Skeletal muscle tissue (tissue), 4 donors: ENCODE data around the gene CCDC187. TPM values are rescaled to one million over a fixed set of nuclear protein-coding genes. Genes with fewer than 3 reads are reported as not detected.

ENCODE experiments used
- H3K27ac ChIP-seq: one replicate; pipeline ENCODE4 v1.7.0; 2013; ENCODE audit warnings: mild to moderate bottlenecking, low read depth, low read length, inconsistent platforms
- H3K27me3 ChIP-seq, 3 donors: one replicate each; pipeline ENCODE4 v1.7.0; 2013; ENCODE audit warnings: low read length in 3 of 3; ENCODE audit not compliant: control insufficient read depth in 3 of 3, insufficient read depth in 3 of 3
- H3K36me3 ChIP-seq, 3 donors: one replicate each; pipeline ENCODE4 v1.7.0; 2013; ENCODE audit warnings: low read length in 3 of 3; ENCODE audit not compliant: control insufficient read depth in 3 of 3, insufficient read depth in 3 of 3
- H3K4me1 ChIP-seq, 3 donors: one replicate each; pipeline ENCODE4 v1.7.0; 2013; ENCODE audit warnings: low read length in 3 of 3, mild to moderate bottlenecking in 3 of 3; ENCODE audit not compliant: control insufficient read depth in 3 of 3, insufficient read depth in 3 of 3
- H3K4me3 ChIP-seq, 3 donors: one replicate each; pipeline ENCODE4 v1.7.0; 2013; ENCODE audit warnings: low read length in 3 of 3
- H3K9ac ChIP-seq, 3 donors: one replicate each; pipeline ENCODE4 v1.7.0; 2013; ENCODE audit warnings: low read length in 3 of 3, mild to moderate bottlenecking in 3 of 3, moderate library complexity in 2 of 3, low read depth in 1 of 3
- H3K9me3 ChIP-seq, 3 donors: one replicate each; pipeline ENCODE4 v1.7.0; 2013; ENCODE audit warnings: low read length in 3 of 3; ENCODE audit not compliant: control insufficient read depth in 3 of 3
- total RNA-seq: library from RNA; depleted of rRNA; stranded (reverse); fragments of >200 nt; gene quantifications from one replicate; pipeline ENCODE4 v1.2.3, GENCODE V29; 2014
- donor health status: Osteomylitis.

CCDC187 gene
- total RNA-seq, 1 donor from 2014 or later = under 0.01 TPM

DNA sequence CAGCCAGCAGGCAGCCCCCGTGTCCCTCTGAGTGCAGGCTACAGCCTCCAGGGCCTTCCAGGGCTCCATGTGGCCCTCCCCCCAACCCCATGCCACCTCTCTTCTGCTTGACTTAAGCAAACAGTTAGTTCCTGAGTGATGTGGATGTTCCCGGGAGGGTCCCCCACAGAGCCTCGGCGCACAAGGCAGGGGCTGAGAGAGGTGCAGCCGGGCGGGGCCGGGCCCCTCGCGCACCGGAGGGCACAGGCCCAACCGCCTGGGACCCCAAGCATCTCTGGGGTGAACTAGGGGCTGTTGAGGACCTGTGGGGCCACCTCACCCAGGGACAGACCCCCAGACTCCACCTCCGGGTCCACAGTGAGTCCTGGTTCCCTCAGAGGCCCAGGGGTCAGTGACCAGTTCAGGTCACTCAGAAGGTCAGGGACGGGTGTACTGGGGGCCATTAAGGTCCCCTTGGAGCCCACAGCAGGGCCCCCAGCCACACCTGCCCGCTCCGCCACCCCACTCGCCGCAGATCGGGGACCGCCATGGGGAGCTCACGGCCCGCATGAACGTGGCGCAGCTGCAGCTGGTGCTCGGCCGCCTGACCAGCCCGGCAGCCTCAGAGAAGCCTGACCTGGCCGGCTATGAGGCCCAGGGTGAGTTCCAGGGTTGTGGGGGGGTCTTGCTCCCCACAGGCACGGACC lies 36.6 kb upstream of the CCDC187 start:
- H3K4me1 ChIP-seq = peaks cover 2 to 13% (median 3%) of the 10 kb centered on the region in 3 donors
- no peaks in the 10 kb centered on the region for H3K9me3 ChIP-seq
- no peak overlapping the region for H3K27ac ChIP-seq
- H3K9ac ChIP-seq = no peak overlapping the region
- peaks cover 9 to 44% (median 27%) of the 10 kb centered on the region in 3 donors for H3K27me3 ChIP-seq
- H3K36me3 ChIP-seq = no peaks in the 10 kb centered on the region
- no peak overlapping the region for H3K4me3 ChIP-seq

DNA sequence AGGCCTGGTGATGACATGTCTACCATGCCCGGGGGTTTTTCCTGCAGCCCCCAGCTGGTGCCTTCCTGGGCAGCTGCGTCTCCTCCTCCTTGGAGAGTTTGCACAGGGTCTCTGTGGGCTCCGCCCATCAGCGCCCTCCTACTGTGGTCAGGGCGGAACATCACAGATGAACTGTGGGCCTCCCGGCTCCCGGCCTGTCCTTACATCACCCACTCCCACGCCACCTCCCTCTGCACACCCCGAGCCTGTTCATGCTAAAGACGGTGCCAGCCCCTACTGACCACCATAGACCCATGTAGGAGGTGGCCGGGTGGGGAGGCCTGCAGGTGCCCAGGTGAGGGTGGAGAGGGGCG lies 36.0 kb upstream of the CCDC187 start:
- no peaks in the 10 kb centered on the region for H3K9me3 ChIP-seq
- H3K27me3 ChIP-seq = peaks cover 3 to 41% (median 27%) of the 10 kb centered on the region in 3 donors
- H3K27ac ChIP-seq = no peak overlapping the region
- no peak overlapping the region for H3K9ac ChIP-seq
- H3K4me3 ChIP-seq = no peak overlapping the region
- no peaks in the 10 kb centered on the region for H3K36me3 ChIP-seq
- peaks cover 0 to 12% (median 2%) of the 10 kb centered on the region in 3 donors for H3K4me1 ChIP-seq

DNA sequence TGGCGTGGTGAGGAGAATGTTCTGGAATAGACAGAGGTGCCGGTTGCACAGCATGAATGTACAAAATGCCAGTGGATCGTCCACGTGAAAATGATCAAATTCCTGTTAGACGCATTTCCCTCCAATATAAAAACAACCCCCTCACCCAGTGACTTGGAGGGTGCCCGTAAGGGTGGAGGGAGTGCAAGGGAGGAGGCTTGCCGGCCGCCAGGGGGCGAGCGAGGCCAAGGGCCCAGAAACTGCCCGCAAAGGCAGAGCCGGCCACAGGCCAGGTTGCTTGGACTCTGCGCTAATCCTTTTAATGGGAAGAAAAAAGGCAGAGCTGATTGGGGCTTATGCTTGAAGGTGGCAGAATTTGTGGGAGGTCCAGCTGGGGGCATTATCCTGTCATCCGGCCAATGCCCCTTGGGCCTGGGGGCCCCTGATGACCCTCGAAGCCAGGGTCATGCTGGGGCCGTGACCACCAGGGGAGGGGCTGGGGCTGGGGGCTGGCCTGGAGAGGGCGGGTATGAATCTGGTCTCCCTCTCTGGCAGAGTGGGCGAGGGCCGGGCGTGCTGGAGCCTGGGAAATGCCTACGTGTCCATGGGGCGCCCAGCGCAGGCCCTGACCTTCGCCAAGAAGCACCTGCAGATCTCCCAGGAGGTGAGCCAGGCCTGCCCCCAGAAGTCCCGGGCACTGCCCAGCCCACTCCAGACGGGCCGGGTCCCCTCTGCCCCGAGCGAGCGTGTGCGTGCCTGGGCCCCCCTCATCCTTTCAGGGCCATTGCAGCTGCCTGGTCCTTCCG lies 35.5 kb upstream of the CCDC187 start:
- no peaks in the 10 kb centered on the region for H3K9me3 ChIP-seq
- H3K27ac ChIP-seq = no peak overlapping the region
- H3K4me1 ChIP-seq = peaks cover 0 to 10% (median 0%) of the 10 kb centered on the region in 3 donors
- no peak overlapping the region for H3K9ac ChIP-seq
- H3K4me3 ChIP-seq = no peak overlapping the region
- no peaks in the 10 kb centered on the region for H3K36me3 ChIP-seq
- peaks cover 0 to 35% (median 23%) of the 10 kb centered on the region in 3 donors for H3K27me3 ChIP-seq

DNA sequence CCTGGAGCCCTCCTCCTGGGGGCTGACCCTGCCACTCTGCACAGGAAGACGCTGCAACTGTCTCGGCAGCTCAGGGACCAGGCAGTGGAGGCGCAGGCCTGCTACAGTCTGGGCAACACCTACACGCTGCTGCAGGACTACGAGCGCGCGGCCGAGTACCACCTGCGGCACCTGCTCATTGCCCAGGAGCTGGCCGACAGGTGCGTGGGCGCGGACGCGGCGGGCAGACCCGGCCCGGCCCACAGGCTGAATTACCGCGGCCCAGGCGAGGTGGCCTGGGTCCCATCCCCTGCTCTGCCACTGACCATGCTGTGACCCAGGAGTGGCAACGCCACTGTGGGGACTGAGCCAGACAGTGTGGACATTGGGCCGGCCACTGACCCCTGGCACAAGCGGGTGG lies 34.6 kb upstream of the CCDC187 start:
- H3K27ac ChIP-seq = no peak overlapping the region
- H3K9me3 ChIP-seq = no peaks in the 10 kb centered on the region
- H3K27me3 ChIP-seq = peaks cover 0 to 31% (median 17%) of the 10 kb centered on the region in 3 donors
- no peak overlapping the region for H3K4me3 ChIP-seq
- H3K9ac ChIP-seq = no peak overlapping the region
- H3K36me3 ChIP-seq = no peaks in the 10 kb centered on the region
- peaks cover 0 to 10% (median 0%) of the 10 kb centered on the region in 3 donors for H3K4me1 ChIP-seq

DNA sequence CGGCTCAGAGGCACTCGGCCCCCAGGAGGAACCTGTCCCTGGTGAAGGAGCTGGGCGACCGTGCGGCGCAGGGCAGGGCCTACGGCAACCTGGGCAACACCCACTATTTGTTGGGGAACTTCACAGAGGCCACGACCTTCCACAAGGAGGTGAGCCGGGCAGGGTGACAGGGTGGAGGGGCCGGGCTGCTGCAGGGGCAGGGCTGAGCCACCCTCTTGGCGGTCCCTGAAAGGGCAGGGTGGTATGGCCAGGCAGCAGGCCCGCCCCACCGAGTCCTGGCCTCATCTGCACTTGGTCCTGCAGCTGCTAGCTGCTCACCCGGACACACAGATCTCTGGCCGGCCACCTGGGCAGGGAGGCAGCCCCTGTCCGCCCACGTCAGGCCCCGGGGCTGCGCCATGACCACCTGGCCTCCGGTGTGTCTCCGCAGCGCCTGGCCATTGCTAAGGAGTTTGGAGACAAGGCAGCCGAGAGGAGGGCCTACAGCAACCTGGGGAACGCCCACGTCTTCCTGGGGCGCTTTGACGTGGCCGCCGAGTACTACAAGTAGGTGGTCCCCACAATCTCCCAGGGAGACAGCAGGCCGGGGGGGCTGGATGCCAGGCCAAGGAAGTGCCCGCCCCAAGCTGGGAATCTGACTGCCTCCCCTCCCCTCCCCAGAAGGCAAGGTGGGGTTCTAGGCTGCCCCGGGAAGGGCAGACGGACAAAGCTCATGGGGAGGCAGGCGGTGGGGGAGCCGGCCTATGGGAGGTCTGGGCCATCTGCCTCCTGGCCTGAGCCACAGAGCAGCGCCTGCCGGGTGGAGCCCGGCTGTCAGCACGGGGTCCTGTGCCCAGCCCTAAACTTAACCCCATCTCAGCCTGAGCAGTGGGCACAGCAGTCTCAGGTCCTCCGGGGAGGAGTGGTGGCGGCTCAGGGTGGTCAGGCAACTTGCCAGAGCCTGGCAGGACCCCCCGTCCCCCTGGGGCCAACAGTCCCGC lies 33.8 kb upstream of the CCDC187 start:
- H3K27ac ChIP-seq = no peak overlapping the region
- no peaks in the 10 kb centered on the region for H3K36me3 ChIP-seq
- no peaks in the 10 kb centered on the region for H3K9me3 ChIP-seq
- peaks cover 0 to 26% (median 12%) of the 10 kb centered on the region in 3 donors for H3K27me3 ChIP-seq
- no peak overlapping the region for H3K9ac ChIP-seq
- H3K4me3 ChIP-seq = no peak overlapping the region
- H3K4me1 ChIP-seq = peaks cover 0 to 10% (median 0%) of the 10 kb centered on the region in 3 donors

DNA sequence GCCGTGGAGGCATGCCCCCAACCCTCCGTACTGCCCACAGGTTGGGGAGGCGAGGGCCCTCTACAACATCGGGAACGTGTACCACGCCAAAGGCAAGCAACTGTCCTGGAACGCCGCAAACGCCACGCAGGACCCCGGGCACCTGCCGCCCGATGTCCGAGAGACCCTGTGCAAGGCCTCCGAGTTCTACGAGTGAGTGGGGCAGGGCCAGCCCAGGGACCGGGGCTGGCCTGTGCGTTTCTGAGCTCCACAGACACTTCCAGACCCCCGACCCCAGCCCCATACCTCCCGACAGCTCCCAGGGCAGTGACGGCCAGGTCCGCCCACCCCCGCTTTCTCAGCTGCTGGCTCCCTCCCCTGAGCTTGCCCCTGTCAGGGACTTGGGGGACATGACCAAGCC lies 33.0 kb upstream of the CCDC187 start:
- peaks cover 0 to 6% (median 0%) of the 10 kb centered on the region in 3 donors for H3K4me1 ChIP-seq
- H3K4me3 ChIP-seq = no peak overlapping the region
- H3K27ac ChIP-seq = no peak overlapping the region
- no peaks in the 10 kb centered on the region for H3K9me3 ChIP-seq
- H3K27me3 ChIP-seq = peaks cover 0 to 20% (median 6%) of the 10 kb centered on the region in 3 donors
- no peak overlapping the region for H3K9ac ChIP-seq
- H3K36me3 ChIP-seq = no peaks in the 10 kb centered on the region

DNA sequence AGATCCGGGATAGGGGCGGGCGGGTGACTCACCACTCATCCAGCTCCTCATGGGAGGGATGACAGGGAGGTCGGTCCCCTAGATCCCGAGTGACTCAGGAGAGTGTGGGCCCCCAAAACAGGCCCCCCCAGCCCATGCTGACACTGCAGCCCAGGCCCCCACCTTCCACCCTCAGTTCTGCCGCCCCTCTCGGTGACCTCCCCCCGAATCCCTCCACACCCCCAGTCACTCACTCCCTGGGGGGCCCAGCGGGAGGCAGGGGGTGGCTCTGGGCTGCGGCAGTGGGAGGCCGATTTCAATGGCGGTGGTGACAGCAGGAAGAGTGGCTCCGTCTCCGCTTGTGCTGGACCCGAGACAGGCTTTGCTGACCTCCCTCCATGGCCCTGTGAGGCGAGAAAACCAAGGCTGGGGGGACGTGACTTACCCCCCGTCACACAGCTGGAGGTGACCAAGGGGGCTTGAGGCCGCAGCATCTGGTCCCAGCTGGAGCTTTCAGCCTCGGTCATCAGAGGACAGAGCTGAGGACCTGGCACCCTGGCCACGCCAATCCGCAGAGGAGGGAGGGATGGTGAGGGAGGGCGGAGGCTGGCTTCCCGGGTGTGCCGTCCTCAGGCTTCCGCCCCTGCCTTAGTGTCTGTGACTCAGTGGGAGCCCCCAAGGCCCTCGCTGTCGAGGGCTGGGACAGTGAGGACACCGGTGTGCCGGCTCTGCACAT lies 32.4 kb upstream of the CCDC187 start:
- Histone ChIP-seq H3K9me3 (no peaks in the 10 kb centered on the region), H3K36me3 (no peaks in the 10 kb centered on the region), H3K4me3 (no peak overlapping the region), H3K27ac (no peak overlapping the region), H3K27me3 (peaks cover 0 to 18% (median 5%) of the 10 kb centered on the region in 3 donors), H3K9ac (no peak overlapping the region), H3K4me1 (peaks cover 0 to 2% (median 0%) of the 10 kb centered on the region in 3 donors)

DNA sequence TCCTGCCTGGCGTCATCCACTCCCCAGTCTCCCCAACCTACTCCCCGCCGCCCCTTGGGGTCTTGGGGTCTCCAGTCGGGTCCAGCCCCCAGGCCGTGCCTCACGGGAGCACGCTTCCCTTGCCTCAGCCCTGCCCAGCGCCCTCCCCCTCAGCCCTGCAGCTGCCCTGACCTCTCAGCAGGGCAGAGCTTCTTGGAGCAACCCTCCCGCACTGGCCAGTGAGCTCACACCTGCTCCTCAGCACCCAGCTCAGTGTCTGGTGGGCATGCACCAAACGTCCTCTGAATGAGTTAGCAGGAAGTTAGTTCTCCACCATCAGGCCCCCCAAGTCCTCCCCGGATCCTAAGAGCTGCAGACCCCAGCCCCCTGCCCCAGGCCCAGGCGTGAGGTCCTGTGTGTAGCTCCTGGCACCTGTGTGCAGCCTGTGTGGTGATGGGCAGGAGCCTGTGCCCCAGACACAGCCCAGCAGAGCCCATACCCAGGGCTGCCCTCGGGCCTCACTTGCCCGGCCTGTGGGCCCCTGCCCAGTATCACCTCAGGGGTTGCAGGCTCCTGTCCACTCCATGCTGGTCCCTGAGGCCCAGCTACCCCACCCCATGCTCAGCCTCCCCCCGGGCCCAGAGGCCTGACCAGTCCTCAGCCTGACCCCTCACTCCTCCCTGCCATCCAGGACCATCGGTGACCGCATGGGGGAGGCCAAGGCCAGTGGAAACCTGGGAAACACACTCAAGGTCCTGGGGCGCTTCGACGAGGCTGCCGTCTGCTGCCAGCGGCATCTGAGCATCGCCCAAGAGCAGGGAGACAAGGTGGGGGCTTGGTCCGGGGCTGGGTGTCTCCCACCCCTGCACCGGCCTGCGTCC lies 31.6 kb upstream of the CCDC187 start:
- Histone ChIP-seq H3K4me1 (no peaks in the 10 kb centered on the region), H3K27ac (no peak overlapping the region), H3K27me3 (peaks cover 0 to 16% (median 0%) of the 10 kb centered on the region in 3 donors), H3K9me3 (no peaks in the 10 kb centered on the region), H3K4me3 (no peak overlapping the region), H3K36me3 (no peaks in the 10 kb centered on the region), H3K9ac (no peak overlapping the region)
